LHCN-M2 (cell line): ENCODE measurements around the gene TTC22. TPM values are rescaled to one million over a fixed set of nuclear protein-coding genes. Genes with fewer than 3 reads are reported as not detected.

Experiments
- DNase-seq: peaks from one replicate; pipeline ENCODE4 v3.0.0-alpha.2; 2012; ENCODE audit warnings: low read depth
- total RNA-seq: library from RNA; depleted of rRNA; stranded (reverse); fragments of >200 nt; gene quantifications from 2 replicates; pipeline ENCODE4 v1.2.3, GENCODE V29; 2014

Gene TTC22
- total RNA-seq, 1 experiment from 2014 or later, result not detected

- DNase-seq, result no peak
These were observed 7.5 kb upstream of the TTC22 start for GRCh38 chr1:54808443-54809207.

DNA sequence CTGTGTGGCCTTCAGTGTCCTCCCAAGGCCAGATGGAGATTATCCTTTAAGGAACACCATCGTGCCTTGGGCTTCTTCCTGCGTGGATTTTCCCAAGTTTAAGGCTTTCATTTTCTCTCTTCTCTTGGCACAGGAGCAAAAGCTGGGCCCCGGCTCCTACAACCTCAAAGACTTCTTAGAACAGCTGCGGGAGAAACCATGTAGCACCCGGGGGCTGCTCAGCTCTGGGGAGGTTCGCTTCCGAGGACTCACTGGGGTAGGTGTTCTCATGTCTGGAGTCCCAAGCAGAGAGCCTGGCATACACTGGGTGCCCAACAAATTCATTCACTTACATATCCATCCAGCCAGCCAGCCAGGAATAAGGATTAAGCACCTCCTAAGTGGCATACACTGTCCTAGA is 6.6 kb upstream of the TTC22 start:
- DNase-seq, result no peak

GRCh38 chr1:54806931-54807611 is 5.9 kb upstream of the TTC22 start:
- DNase-seq, result peak; percentile 22

DNA sequence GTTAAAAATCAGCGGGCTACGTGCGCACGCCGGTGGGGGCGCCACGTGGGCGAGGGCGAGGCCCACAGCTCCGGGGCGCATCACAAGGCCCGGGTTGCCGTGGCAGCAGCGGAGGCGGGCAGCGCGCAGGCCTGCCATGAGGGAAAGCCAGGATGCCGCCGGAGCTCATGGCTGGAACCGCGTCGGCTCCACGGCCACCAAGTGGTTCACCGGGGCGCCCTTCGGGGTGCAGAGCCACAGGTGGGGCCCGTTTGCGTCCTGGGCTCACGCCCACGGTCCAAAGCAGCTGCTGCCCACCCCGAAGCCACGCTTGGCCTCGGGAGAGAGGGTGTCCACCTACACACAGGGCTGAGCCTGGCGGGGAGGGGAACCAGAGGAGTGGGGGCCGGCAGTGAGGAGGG is 4.9 kb upstream of the TTC22 start:
- DNase-seq, result no peak

DNA sequence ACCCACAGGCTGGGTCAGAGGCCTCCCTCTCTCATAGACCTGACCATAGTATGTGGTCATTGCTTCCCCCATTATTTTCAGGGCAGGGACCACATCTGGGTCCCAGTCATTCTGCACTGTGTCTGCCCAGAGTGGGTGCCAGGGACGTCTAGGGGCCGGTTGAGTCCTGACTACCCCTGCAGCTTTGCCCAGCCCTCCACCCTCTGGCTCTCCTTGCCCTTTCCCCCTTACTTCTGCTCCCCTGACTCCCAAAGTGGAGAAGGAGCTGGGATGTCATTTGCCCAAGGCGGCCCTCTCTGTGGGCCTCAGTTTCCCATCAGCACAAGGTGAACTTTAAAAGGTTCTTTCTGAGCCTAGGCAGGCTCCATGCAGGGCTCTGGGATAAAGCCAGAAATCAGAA is 4.3 kb upstream of the TTC22 start:
- no peak for DNase-seq

DNA sequence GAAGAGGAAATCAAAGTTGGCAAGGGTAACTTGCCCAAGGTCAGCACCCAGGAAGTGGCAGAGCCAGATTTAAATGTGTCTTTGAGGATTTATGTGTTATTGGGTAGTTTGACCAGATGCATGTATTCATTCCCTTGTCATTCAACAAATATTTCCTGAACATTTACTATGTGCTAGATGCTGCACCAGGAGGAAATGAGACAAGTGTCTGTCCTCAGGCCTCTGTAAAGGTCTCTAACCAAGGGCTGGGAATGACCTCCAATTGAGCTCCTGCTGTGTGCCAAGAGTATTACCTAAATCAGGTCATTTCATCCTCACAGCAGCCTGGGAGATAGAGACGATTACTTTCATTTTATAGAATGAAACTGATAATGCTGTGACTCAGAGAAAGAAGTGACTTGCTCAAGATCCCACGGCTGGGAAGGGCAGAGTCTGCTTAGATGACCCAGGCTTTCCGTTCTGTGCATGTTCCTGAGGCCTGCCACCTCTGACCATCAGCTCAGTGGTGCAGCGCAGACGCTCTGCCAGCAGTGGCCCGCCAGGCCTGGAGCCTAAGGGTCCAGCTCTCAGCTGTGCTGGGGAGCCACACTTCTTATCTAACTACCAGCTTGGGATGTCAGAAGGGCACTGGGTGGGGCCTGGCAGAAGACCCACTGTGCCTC is 3.5 kb upstream of the TTC22 start:
- DNase-seq, result no peak

DNA sequence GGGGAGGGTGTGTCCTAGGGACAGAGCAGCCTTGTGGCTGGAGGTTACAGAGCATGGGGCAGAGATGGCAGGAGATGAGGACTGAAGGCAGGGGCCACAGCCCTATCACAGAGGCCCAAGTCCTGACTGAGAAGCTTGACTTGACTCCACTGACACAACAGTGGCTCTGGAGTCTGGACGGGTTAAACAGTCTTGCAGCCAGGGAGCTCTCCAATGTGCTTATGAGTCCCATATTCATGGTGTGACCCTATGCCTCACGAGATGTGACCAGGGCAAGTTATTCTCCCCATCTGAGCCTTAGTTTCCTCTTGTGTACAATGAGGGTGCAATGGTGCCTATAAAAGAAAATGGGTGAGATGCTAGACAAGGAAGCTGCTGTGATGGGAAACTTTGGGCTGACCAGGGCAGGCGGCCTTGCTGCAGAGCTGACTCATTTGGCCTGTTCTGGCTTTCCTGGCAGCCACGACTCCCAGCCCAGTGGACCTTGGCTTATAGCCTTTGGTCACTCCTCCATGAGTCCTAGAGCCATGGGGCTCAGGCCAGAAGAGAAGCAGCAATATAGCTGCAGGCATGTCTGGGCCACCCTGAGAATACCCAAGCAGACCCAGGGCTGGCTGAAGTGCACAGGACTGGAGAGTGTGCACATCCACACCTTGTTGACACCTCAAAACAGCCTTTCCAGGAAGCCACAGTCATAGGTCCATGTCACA is 2.8 kb upstream of the TTC22 start:
- DNase-seq, result no peak

- DNase-seq, result no peak
These were observed 853 bp downstream of the TTC22 start for GRCh38 chr1:54800041-54800898.

DNA sequence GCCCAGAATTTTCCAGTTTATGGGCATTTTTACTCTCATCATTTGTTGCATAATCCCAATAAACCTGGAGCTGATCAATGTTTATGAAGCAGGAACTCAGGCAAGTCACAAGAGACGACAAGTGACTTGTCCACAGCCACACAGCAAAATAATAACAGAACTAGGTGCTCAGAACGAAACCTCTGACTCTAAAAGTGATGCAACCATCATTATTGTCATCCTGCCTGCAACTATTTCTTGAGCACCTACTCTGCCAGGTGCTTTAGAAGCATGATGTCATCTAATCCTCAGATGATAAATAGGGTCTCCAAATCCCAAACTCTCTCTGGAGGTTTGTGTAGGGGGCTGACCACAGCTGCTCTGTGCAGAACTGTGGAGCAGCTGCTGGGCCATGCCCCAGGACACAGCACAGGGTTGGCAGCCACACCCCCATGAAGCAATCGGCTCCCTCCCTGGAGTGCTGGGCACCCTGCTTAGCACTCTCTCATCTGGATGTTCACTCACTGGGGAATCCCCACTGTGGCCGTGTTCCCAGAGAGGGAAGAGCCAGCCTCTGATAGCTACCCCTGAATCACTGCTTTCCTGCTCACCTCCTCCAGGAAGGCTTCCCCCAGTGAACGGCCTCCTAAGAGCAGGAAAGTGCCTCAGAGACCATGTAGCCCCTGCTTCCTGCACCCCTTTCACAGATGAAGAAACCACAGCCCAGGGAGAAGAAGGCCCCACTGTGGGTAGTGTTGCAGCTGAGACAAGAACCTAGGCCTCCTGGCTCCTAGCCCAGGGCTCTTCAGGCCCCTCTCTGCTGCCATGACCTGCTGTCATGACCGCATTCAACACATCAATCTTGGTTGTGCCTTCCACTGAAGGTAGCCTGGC is 2.1 kb downstream of the TTC22 start:
- DNase-seq, result no peak

DNA sequence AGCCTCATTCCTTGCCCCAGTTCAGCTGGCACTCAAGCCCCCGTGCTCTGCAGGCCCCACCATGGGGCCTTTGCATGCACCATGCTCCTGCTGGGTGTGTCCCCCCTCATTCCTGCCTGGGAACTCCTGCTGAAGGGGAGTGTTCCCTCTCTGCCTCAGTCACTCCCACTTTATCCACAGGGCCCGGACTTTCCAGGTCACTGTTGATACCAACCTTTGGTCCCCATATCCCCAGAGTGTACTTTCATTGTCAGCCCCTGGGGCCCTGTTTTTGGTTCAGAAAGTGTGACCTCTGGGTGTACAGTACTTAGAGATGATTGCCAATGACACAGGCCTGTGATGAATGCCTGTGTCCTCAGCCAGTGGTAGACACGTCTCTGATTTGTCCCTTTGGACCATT is 2.9 kb downstream of the TTC22 start:
- no peak for DNase-seq

GRCh38 chr1:54796902-54797301 is 4.2 kb downstream of the TTC22 start:
- DNase-seq, result no peak

- DNase-seq, result no peak
These were observed 5.2 kb downstream of the TTC22 start for GRCh38 chr1:54795841-54796468.

- no peak for DNase-seq
These were observed 5.8 kb downstream of the TTC22 start for GRCh38 chr1:54795356-54795665.

DNA sequence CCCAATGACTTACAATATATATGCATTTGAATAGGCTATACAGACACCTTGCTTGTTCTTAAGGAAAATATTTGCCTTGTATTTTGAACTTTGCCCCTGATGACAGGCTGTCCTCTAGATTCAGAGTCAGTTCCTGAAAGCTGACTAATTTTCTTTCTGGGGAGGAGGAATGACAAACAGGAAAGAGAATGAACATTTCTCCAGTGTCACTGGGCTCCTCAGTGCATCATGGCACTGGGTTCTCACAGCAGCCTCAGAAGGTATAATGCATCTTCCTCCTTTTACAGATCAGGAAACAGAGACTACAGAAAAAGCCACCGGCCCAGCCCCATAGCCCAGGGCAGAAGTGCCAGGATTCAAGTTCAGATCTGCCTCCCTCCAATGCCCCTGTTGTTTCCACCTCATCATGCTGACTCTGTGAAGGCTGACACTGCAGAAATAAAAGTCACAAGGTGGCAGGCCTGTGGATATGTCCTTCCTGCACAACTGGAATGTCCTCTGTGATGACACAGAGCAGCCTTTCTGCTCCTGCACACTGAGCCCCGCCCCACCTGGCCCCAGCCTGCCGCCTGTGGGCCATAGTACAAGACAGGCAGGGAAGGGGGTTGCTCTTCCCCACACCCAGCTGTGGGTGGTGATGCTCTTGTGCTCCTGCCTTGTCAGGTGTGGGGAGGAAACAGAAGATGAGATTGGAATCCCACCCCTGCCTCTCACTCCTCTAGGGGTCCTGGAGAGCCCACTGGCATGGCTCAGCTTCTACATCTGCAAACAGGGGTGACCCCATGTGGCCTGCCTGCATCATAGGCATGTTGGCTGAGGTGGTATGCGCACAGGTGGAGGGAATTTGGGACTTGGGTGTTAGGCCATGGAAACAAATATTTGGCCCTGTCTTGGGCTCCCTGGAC is 6.4 kb downstream of the TTC22 start:
- no peak for DNase-seq

GRCh38 chr1:54792686-54793282 is 8.3 kb downstream of the TTC22 start:
- DNase-seq, result no peak

GRCh38 chr1:54791880-54792522 is 9.1 kb downstream of the TTC22 start:
- DNase-seq, result peak; percentile 28

DNA sequence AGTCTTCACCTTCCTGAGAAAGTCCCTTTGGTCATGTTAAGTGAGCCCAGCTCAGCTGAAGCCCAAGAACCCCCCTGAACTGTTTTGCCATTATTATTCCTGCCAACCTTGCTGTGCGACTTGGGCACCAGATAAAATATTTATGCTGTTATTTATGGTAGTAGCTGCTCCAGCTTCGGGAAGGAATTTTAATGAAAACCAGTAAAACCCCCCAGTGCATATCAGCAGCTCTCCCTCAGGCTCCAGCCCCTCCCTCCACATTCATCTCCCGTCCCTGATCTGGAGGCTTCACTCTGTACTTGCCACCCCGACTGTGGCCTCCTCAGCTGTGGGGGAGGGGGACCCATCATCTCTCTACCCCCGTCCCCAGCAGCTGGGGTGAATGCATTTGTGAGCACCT is 12.7 kb downstream of the TTC22 start:
- no peak for DNase-seq

DNA sequence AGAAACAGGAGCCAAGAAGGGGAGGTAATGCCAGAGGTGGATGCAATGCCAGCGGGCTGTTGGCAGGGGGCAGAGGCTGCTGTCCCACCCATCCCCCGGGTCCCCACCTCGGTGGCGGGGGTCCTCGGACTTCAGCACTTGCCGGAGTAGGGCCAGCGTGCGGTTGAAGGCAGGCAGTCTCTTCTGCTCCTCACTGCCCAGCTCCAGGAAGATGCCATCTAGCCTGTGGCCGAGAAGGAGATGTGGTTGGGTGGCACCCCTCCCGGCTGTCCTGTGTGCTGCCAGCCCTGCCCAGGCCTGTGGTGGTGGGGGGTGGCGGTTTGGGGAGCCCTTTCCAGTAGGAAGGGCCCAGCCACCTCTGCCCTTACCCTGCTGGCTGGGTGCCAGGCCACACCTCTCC is 13.5 kb downstream of the TTC22 start:
- DNase-seq, result no peak
